Right atrium auricular region (tissue), 2 donors: ENCODE data around the gene MXRA7. TPM values are rescaled to one million over a fixed set of nuclear protein-coding genes. Genes with fewer than 3 reads are reported as not detected.

ENCODE experiments used
- DNase-seq: peaks from one replicate; pipeline ENCODE4 v3.0.0-alpha.2; 2019; ENCODE audit warnings: low spot score
- H3K27ac ChIP-seq, 2 donors: fragments of 200-600 bp; sonication (generic); 1 replicate in 1 of 2; 2 replicates in 1 of 2; pipeline ENCODE4 v1.5.1; 2016 to 2019
- H3K27me3 ChIP-seq, 2 donors: fragments of 200-600 bp; sonication (generic); one replicate each; pipeline versions ENCODE4 v1.5.1 to v1.6.0; 2017 to 2019
- H3K36me3 ChIP-seq: fragments of 200-600 bp; sonication (generic); one replicate; pipeline ENCODE4 v1.5.1; 2016
- H3K4me1 ChIP-seq, 2 donors: fragments of 200-600 bp; sonication (generic); one replicate each; pipeline versions ENCODE4 v1.5.1 to v1.6.0; 2017 to 2019
- H3K4me3 ChIP-seq, 2 donors: fragments of 200-600 bp; sonication (generic); 1 replicate in 1 of 2; 2 replicates in 1 of 2; pipeline ENCODE4 v1.5.1; 2017 to 2019; ENCODE audit warnings: mild to moderate bottlenecking in 1 of 2, moderate library complexity in 1 of 2
- H3K9me3 ChIP-seq, 2 donors: fragments of 200-600 bp; sonication (generic); one replicate each; pipeline ENCODE4 v1.5.1; 2019
- CTCF ChIP-seq, 2 donors: fragments of 200-600 bp; sonication (generic); IDR thresholded peaks; one replicate each; pipeline ENCODE4 v1.5.1; 2019; ENCODE audit warnings: antibody characterized with exemption in 2 of 2
- total RNA-seq, 2 donors: library from RNA; depleted of rRNA; stranded (reverse); fragments of >200 nt; gene quantifications; one replicate each; pipeline ENCODE4 v1.1.0, GENCODE V29; 2016

The MXRA7 gene
- total RNA-seq, 2 donors from 2014 or later: 440 to 644 TPM

GRCh38 chr17:76673729-76674128 is 37.0 kb downstream of the MXRA7 start:
- no peaks in the 10 kb centered on the region for H3K27me3 ChIP-seq
- H3K27ac ChIP-seq: no peak overlapping the region
- no peak for TF ChIP-seq CTCF (IDR thresholded peaks at IDR 0.05)
- DNase-seq: no peak
- H3K4me1 ChIP-seq: peaks cover 0 to 19% of the 10 kb centered on the region in 2 donors
- H3K36me3 ChIP-seq: peaks cover 23% of the 10 kb centered on the region
- no peak overlapping the region for H3K4me3 ChIP-seq
- H3K9me3 ChIP-seq: no peaks in the 10 kb centered on the region

GRCh38 chr17:76672892-76673291 is 37.9 kb downstream of the MXRA7 start:
- Histone ChIP-seq H3K4me3 (no peak overlapping the region), H3K36me3 (peaks cover 16% of the 10 kb centered on the region), H3K27me3 (no peaks in the 10 kb centered on the region), H3K9me3 (no peaks in the 10 kb centered on the region), H3K27ac (no peak overlapping the region), H3K4me1 (peaks cover 0 to 19% of the 10 kb centered on the region in 2 donors)
- no peak for DNase-seq
- TF ChIP-seq CTCF (IDR thresholded peaks at IDR 0.05): no peak

GRCh38 chr17:76672270-76672851 is 38.4 kb downstream of the MXRA7 start:
- peak overlapping the region; percentile 47 to 65 for H3K4me3 ChIP-seq
- TF ChIP-seq CTCF (IDR thresholded peaks at IDR 0.05): no peak
- H3K36me3 ChIP-seq: peaks cover 11% of the 10 kb centered on the region
- H3K4me1 ChIP-seq: peaks cover 0 to 19% of the 10 kb centered on the region in 2 donors
- no peak for DNase-seq
- H3K27me3 ChIP-seq: no peaks in the 10 kb centered on the region
- peak overlapping the region; percentile 79 to 90 for H3K27ac ChIP-seq
- no peaks in the 10 kb centered on the region for H3K9me3 ChIP-seq

GRCh38 chr17:76671912-76672262 is 38.9 kb downstream of the MXRA7 start:
- peak overlapping the region; percentile 47 to 65 for H3K4me3 ChIP-seq
- H3K9me3 ChIP-seq: no peaks in the 10 kb centered on the region
- no peaks in the 10 kb centered on the region for H3K27me3 ChIP-seq
- peaks cover 0 to 19% of the 10 kb centered on the region in 2 donors for H3K4me1 ChIP-seq
- no peak for TF ChIP-seq CTCF (IDR thresholded peaks at IDR 0.05)
- H3K36me3 ChIP-seq: peaks cover 6% of the 10 kb centered on the region
- H3K27ac ChIP-seq: peak overlapping the region; percentile 79 to 90
- no peak for DNase-seq

GRCh38 chr17:76671123-76671911 is 39.4 kb downstream of the MXRA7 start:
- peak overlapping the region; percentile 79 to 90 for H3K27ac ChIP-seq
- TF ChIP-seq CTCF (IDR thresholded peaks at IDR 0.05): no peak
- H3K27me3 ChIP-seq: no peaks in the 10 kb centered on the region
- DNase-seq: peak; percentile 100
- peak overlapping the region; percentile 47 to 65 for H3K4me3 ChIP-seq
- no peaks in the 10 kb centered on the region for H3K9me3 ChIP-seq
- H3K4me1 ChIP-seq: peaks cover 0 to 19% of the 10 kb centered on the region in 2 donors
- H3K36me3 ChIP-seq: peaks cover under 1% of the 10 kb centered on the region
